HG02759 (cell line): Measurements from ENCODE around the gene OR6P1.

ENCODE experiments used
- ATAC-seq: cut with Tn5 transposase; IDR thresholded peaks from one replicate; pipeline ENCODE4 v1.9.1; 2021; ENCODE audit warnings: mild to moderate bottlenecking, moderate library complexity; ENCODE audit not compliant: unreplicated experiment

Gene OR6P1

DNA sequence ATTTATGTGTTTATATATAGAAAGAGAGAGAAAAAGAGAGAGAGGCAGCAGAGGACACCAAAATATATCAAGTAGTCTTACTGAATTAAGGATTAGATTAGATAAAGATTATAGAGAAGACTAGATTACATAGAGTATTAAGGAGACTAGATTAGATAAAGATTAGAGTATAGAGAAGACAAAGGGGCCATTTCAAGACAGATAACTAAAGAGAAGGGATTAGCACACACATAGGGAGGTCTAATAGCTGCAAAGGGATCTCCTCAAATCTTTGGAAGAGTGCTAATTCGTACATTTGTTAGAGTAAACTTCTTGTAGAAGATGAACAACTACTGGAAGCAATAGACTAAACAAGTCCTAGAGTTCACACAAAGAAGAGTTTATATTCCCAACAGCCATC is 50.4 kb downstream of the OR6P1 start:
- ATAC-seq, result no peak

DNA sequence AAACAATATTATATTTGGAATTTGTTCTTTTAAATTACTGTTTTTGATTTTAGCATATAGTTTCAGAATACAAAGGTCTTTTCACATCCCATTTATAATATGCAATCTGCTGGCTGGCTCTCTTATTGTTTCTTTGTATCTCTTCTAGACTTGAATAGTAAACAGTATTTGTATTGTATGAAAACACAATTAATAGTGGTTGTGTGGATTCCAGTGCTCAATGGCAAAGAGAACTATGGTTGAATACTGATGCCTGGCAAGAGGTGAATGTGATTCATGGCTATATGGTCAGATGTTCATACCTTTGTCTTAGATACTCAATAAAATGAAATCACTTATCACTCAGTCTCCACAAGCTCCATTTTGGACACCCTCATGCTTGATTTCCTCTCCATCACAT is 53.4 kb downstream of the OR6P1 start:
- ATAC-seq, result no peak
